IMR-90 (cell line): Measurements from ENCODE around the gene IL1F10. TPM values are rescaled to one million over a fixed set of nuclear protein-coding genes. Genes with fewer than 3 reads are reported as not detected.

Source experiments
- ATAC-seq: fragments of 200-7000 bp; cut with Tn5 transposase; 2 replicates; pipeline ENCODE4 v1.9.1; 2020; ENCODE audit warnings: low read depth, mild to moderate bottlenecking, moderate library complexity
- BruUV-seq: library from RNA; stranded (reverse); fragments of 400-500 nt; replicated peaks from 2 replicates; lab custom pipeline; 2021; lab: Mats Ljungman, UMichigan
- CTCF ChIA-PET: fragments of 300-600 bp; formaldehyde crosslinking; extraction: SDS; loops from one replicate; lab custom pipeline; 2021; ENCODE audit warnings: antibody characterized with exemption; lab: Yijun Ruan, JAX
- POLR2A ChIA-PET: fragments of 300-600 bp; sonication (Branson Sonifier 250); formaldehyde crosslinking; loops from one replicate; lab custom pipeline; 2022; ENCODE audit warnings: antibody characterized with exemption; ENCODE audit not compliant: unreplicated experiment; lab: Charles Lee
- DNase-seq: peaks from one replicate; pipeline ENCODE4 v3.0.0; 2013
- H2AFZ ChIP-seq: replicated peaks from 2 replicates; pipeline ENCODE3; 2013; ENCODE audit warnings: low read length, mild to moderate bottlenecking; ENCODE audit not compliant: poor library complexity
- H2AK5ac ChIP-seq: 2 replicates; pipeline ENCODE4 v1.6.1; 2013; ENCODE audit warnings: low read depth, low read length, inconsistent platforms
- H2AK9ac ChIP-seq: replicated peaks from 2 replicates; pipeline ENCODE3; 2013; ENCODE audit warnings: mild to moderate bottlenecking, low read depth, low read length, moderate library complexity; ENCODE audit not compliant: poor library complexity
- H2BK120ac ChIP-seq: 2 replicates; pipeline ENCODE4 v1.6.1; 2013; ENCODE audit warnings: low read depth, low read length, inconsistent platforms
- H2BK15ac ChIP-seq: 3 replicates; pipeline ENCODE4 v1.6.1; 2013; ENCODE audit warnings: low read depth, low read length, inconsistent platforms
- H2BK20ac ChIP-seq: 2 replicates; pipeline ENCODE4 v1.6.1; 2013; ENCODE audit warnings: low read depth, mild to moderate bottlenecking, inconsistent platforms, low read length, moderate library complexity
- H2BK5ac ChIP-seq: 2 replicates; pipeline ENCODE4 v1.6.1; 2013; ENCODE audit warnings: mild to moderate bottlenecking, low read depth, low read length, inconsistent platforms; ENCODE audit not compliant: poor library complexity, severe bottlenecking
- H3K14ac ChIP-seq: replicated peaks from 2 replicates; pipeline ENCODE4 v1.6.1; 2013; ENCODE audit warnings: low read depth, low read length, inconsistent platforms
- H3K18ac ChIP-seq: 2 replicates; pipeline ENCODE4 v1.6.1; 2013; ENCODE audit warnings: low read depth, low read length, control low read depth
- H3K23ac ChIP-seq: 2 replicates; pipeline ENCODE4 v1.6.1; 2013; ENCODE audit warnings: low read depth, low read length, inconsistent platforms
- H3K27ac ChIP-seq: 2 replicates; pipeline ENCODE4 v1.5.1; 2013; ENCODE audit warnings: mild to moderate bottlenecking, control low read depth, low read length; ENCODE audit not compliant: insufficient read depth
- H3K27me3 ChIP-seq: 2 replicates; pipeline ENCODE4 v1.6.1; 2013; ENCODE audit warnings: low read length; ENCODE audit not compliant: control insufficient read depth, insufficient read depth
- H3K36me3 ChIP-seq: 2 replicates; pipeline ENCODE4 v1.6.1; 2013; ENCODE audit warnings: low read length, mixed read lengths; ENCODE audit not compliant: control insufficient read depth, insufficient read depth
- H3K4ac ChIP-seq: 2 replicates; pipeline ENCODE4 v1.6.1; 2013; ENCODE audit warnings: low read depth, low read length, inconsistent platforms
- H3K4me1 ChIP-seq: 2 replicates; pipeline ENCODE4 v1.6.1; 2013; ENCODE audit warnings: low read length, mixed read lengths; ENCODE audit not compliant: control insufficient read depth, insufficient read depth
- H3K4me2 ChIP-seq: 2 replicates; pipeline ENCODE4 v1.6.1; 2013; ENCODE audit warnings: low read depth, mild to moderate bottlenecking, control low read depth, low read length, moderate library complexity
- H3K4me3 ChIP-seq: 2 replicates; pipeline ENCODE4 v1.5.1; 2013; ENCODE audit warnings: low read depth, mild to moderate bottlenecking, control low read depth, low read length, moderate library complexity; ENCODE audit not compliant: insufficient read depth
- H3K56ac ChIP-seq: 2 replicates; pipeline ENCODE4 v1.6.1; 2013; ENCODE audit warnings: low read length, inconsistent platforms; ENCODE audit not compliant: insufficient read depth; ENCODE audit errors: extremely low read depth
- H3K79me1 ChIP-seq, 2 experiments: 2 replicates each; pipeline ENCODE4 v1.6.1; 2013; ENCODE audit warnings: low read length in 2 of 2, inconsistent platforms in 1 of 2, low read depth in 1 of 2
- H3K9ac ChIP-seq: 2 replicates; pipeline ENCODE4 v1.6.1; 2013; ENCODE audit warnings: low read depth, low read length, control low read depth
- H3K9me1 ChIP-seq: 2 replicates; pipeline ENCODE4 v1.6.1; 2013; ENCODE audit warnings: low read length, inconsistent platforms; ENCODE audit not compliant: insufficient read depth
- H3K9me3 ChIP-seq: 2 replicates; pipeline ENCODE4 v1.6.1; 2013; ENCODE audit warnings: low read length; ENCODE audit not compliant: control insufficient read depth, insufficient read depth
- H4K20me1 ChIP-seq: 2 replicates; pipeline ENCODE4 v1.6.1; 2013; ENCODE audit warnings: low read length, inconsistent platforms; ENCODE audit not compliant: insufficient read depth
- H4K5ac ChIP-seq: 2 replicates; pipeline ENCODE4 v1.6.1; 2013; ENCODE audit warnings: mild to moderate bottlenecking, low read depth, low read length, control low read depth
- H4K8ac ChIP-seq, 2 experiments: 2 replicates each; pipeline ENCODE4 v1.6.1; 2013; ENCODE audit warnings: low read depth in 2 of 2, low read length in 2 of 2, control low read depth in 1 of 2, inconsistent platforms in 1 of 2
- H4K91ac ChIP-seq: 2 replicates; pipeline ENCODE4 v1.6.1; 2013; ENCODE audit warnings: low read depth, low read length, inconsistent platforms; ENCODE audit not compliant: insufficient read depth
- BHLHE40 ChIP-seq: fragments of 150-350 bp; IDR thresholded peaks from 2 replicates; pipeline ENCODE4 v1.6.1; 2016; ENCODE audit warnings: mild to moderate bottlenecking, low read depth, low read length
- CEBPB ChIP-seq: IDR thresholded peaks from 2 replicates; pipeline ENCODE4 v1.6.1; 2012; ENCODE audit warnings: low read depth, low read length, improper control_type of control experiment
- CHD1 ChIP-seq: IDR thresholded peaks from 2 replicates; pipeline ENCODE4 v1.6.1; 2012; ENCODE audit warnings: low read depth, low read length, improper control_type of control experiment
- CTCF ChIP-seq: conservative IDR thresholded peaks from 2 replicates; pipeline ENCODE4 v1.5.1; 2012; ENCODE audit warnings: mild to moderate bottlenecking, low read depth, low read length, improper control_type of control experiment
- ELK1 ChIP-seq: fragments of 150-350 bp; IDR thresholded peaks from 2 replicates; pipeline ENCODE4 v1.6.1; 2016; ENCODE audit warnings: low read depth, mild to moderate bottlenecking, low read length, moderate library complexity, borderline replicate concordance
- MAFK ChIP-seq: IDR thresholded peaks from 2 replicates; pipeline ENCODE4 v1.6.1; 2012; ENCODE audit warnings: low read depth, low read length, improper control_type of control experiment
- MAZ ChIP-seq: IDR thresholded peaks from 2 replicates; pipeline ENCODE4 v1.6.1; 2012; ENCODE audit warnings: low read depth, mild to moderate bottlenecking, low read length, improper control_type of control experiment, moderate library complexity, borderline replicate concordance
- MXI1 ChIP-seq: IDR thresholded peaks from 2 replicates; pipeline ENCODE4 v1.6.1; 2012; ENCODE audit warnings: low read depth, mild to moderate bottlenecking, low read length, moderate library complexity, borderline replicate concordance
- NFE2L2 ChIP-seq: fragments of 150-350 bp; IDR thresholded peaks from 2 replicates; pipeline ENCODE4 v1.6.1; 2016; ENCODE audit warnings: low read depth, mild to moderate bottlenecking, low read length
- POLR2A ChIP-seq: IDR thresholded peaks from 2 replicates; pipeline ENCODE4 v1.6.1; 2012; ENCODE audit warnings: mild to moderate bottlenecking, low read depth, low read length
- RAD21 ChIP-seq: IDR thresholded peaks from 2 replicates; pipeline ENCODE4 v1.6.1; 2012; ENCODE audit warnings: low read length, improper control_type of control experiment
- RCOR1 ChIP-seq: IDR thresholded peaks from 2 replicates; pipeline ENCODE4 v1.6.1; 2012; ENCODE audit warnings: mild to moderate bottlenecking, low read length, improper control_type of control experiment; ENCODE audit not compliant: insufficient replicate concordance
- RFX5 ChIP-seq: IDR thresholded peaks from 2 replicates; pipeline ENCODE4 v1.8.0; 2012; ENCODE audit warnings: low read depth, mild to moderate bottlenecking, low read length, moderate library complexity
- SMC3 ChIP-seq: fragments of 150-350 bp; IDR thresholded peaks from 2 replicates; pipeline ENCODE4 v1.6.1; 2016; ENCODE audit warnings: low read depth, mild to moderate bottlenecking, antibody characterized with exemption, low read length, moderate library complexity
- USF2 ChIP-seq: fragments of 150-350 bp; IDR thresholded peaks from 2 replicates; pipeline ENCODE4 v1.6.1; 2017; ENCODE audit warnings: mild to moderate bottlenecking, antibody characterized with exemption, low read length, low read depth
- WGBS, 2 experiments: methylation state at CpG; one replicate each; pipeline versions ENCODE4 v1.1.5 to v1.1.7; 2013; ENCODE audit warnings: missing lambda C conversion rate in 2 of 2; ENCODE audit not compliant: insufficient read length in 1 of 2; ENCODE audit errors: extremely low coverage in 2 of 2; 5-methylcytosine and 5-hydroxymethylcytosine counted together
- dilution Hi-C: fragments of 300-500 bp; cut with HindIII; formaldehyde crosslinking; loops from one replicate; pipeline ENCODE4 v1.14.3; 2018; ENCODE audit warnings: low sequenced_read_pairs; ENCODE audit not compliant: unreplicated experiment
- in situ Hi-C: fragments of 300-500 bp; cut with MboI; formaldehyde crosslinking; loops from 3 replicates; pipeline ENCODE4 v1.14.3; 2019; ENCODE audit warnings: low sequenced_read_pairs, inconsistent platforms, mixed read lengths
- intact Hi-C: fragments of 100-400 bp; cut with micrococcal nuclease; formaldehyde crosslinking; loops from 2 replicates; pipeline ENCODE4 v1.10.0; 2022
- polyA plus RNA-seq, 3 experiments: library from polyadenylated mRNA; depleted of rRNA; stranded (reverse); fragments of >200 nt; gene quantifications; 2 replicates each; pipeline ENCODE4 v1.2.3, GENCODE V29; 2012; ENCODE audit warnings: low replicate concordance in 1 of 3
- total RNA-seq: library from RNA; depleted of rRNA; stranded (reverse); fragments of >200 nt; gene quantifications from 2 replicates; pipeline ENCODE4 v1.2.3, GENCODE V29; 2012

IL1F10 gene
- total and polyA plus RNA-seq, 2 of the 4 experiments (the other 2 are of a cell fraction), result not detected

- Histone ChIP-seq H3K36me3 (no peaks in the 10 kb centered on the region), H3K56ac (no peak overlapping the region), H3K23ac (no peak overlapping the region), H2BK20ac (no peak overlapping the region), H4K91ac (no peak overlapping the region), H2AK9ac (no peak overlapping the region), H2AK5ac (no peak overlapping the region), H3K27ac (no peak overlapping the region), H4K20me1 (no peaks in the 10 kb centered on the region), H2BK5ac (no peak overlapping the region), H3K4me1 (no peaks in the 10 kb centered on the region), H3K18ac (no peak overlapping the region), H2BK15ac (no peak overlapping the region), H3K4me3 (no peak overlapping the region), H3K9ac (no peak overlapping the region), H3K9me3 (no peaks in the 10 kb centered on the region), H3K27me3 (peaks cover 10% of the 10 kb centered on the region; the same call in 1 of the 2 replicates), H4K5ac (no peak overlapping the region), H2AFZ (no peak overlapping the region), H3K4ac (no peak overlapping the region), H2BK120ac (no peak overlapping the region), H4K8ac (no peak overlapping the region), H3K9me1 (no peaks in the 10 kb centered on the region), H3K4me2 (no peak overlapping the region), H3K14ac (no peak overlapping the region), H3K79me1 (no peaks in the 10 kb centered on the region)
- DNase-seq (no peak), ATAC-seq (no peak)
- dilution Hi-C loops (no loop called here), intact Hi-C loops (no loop called here), in situ Hi-C loops (no loop called here)
- TF ChIP-seq USF2 (no peak), SMC3 (no peak), CHD1 (no peak), ELK1 (no peak), POLR2A (no peak), RCOR1 (no peak), MXI1 (no peak), NFE2L2 (no peak), BHLHE40 (no peak), CTCF (no peak), RAD21 (no peak), MAFK (no peak), RFX5 (no peak), MAZ (no peak), CEBPB (no peak)
- WGBS, 2 experiments, result no CpG with 5 or more reads among the region's 6 CpGs
- POLR2A ChIA-PET, result no interaction called here
- CTCF ChIA-PET, result no interaction called here
- BruUV-seq, result no TSS peak
These were observed 45.1 kb downstream of the IL1F10 start for GRCh38 chr2:113112871-113113270.
